Rectal smooth muscle tissue (tissue), 1 donor: Measurements from ENCODE around the gene TIPARP.
"Not testable (repeated sequence)": the region's sequence is repeated elsewhere in the genome, so short reads cannot be mapped to it uniquely, and the experiment has no call there.

Experiments
- H3K27ac ChIP-seq: one replicate; pipeline ENCODE4 v1.7.0; 2013; ENCODE audit warnings: low read depth, low read length, inconsistent platforms
- H3K27me3 ChIP-seq: one replicate; pipeline ENCODE4 v1.7.0; 2013; ENCODE audit warnings: low read length; ENCODE audit not compliant: control insufficient read depth, insufficient read depth
- H3K36me3 ChIP-seq: one replicate; pipeline ENCODE4 v1.7.0; 2013; ENCODE audit warnings: low read length; ENCODE audit not compliant: control insufficient read depth, insufficient read depth
- H3K4me1 ChIP-seq: one replicate; pipeline ENCODE4 v1.7.0; 2013; ENCODE audit warnings: low read length; ENCODE audit not compliant: control insufficient read depth, insufficient read depth
- H3K4me3 ChIP-seq: one replicate; pipeline ENCODE4 v1.7.0; 2013; ENCODE audit warnings: low read length
- H3K9ac ChIP-seq: one replicate; pipeline ENCODE4 v1.7.0; 2013; ENCODE audit warnings: low read length

Gene TIPARP

DNA sequence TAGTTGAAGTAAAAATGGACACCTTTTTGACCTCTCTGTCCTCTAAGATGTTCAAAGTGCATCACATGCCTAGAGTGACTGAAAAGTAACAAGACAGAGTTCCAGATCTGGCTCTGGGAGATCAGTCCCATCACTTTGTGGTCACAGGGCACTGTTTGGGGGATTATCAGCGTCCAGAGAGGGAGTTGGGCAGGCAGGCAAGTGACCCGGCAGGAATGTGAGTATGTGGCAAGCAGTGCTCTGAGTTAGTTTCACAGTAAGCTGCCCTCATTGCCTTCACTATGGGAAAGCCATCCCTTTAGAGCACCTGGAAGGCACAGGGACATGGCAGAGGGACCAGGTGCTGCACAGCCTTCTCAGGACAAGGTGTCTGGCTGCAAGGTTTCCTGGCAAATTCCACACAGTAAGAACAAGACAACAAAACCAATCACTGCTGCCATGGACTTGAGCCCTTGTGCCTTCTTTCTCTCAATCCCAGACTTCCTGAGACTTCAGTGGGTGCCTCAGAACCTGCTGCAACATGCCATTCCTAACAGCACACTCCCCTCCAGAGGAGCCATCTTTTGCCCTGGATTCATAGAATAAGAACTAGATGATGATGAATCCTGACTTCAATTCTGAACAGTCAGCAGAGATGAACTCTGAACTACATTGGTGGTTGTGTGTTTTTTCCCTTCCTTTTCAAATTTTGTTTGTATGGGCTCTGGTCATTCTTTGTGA, 55.2 kb downstream of the TIPARP start:
- no peaks in the 10 kb centered on the region for H3K27me3 ChIP-seq
- no peaks in the 10 kb centered on the region for H3K4me1 ChIP-seq
- H3K36me3 ChIP-seq: no peaks in the 10 kb centered on the region
- no peak overlapping the region for H3K27ac ChIP-seq
- no peak overlapping the region for H3K4me3 ChIP-seq
- H3K9ac ChIP-seq: no peak overlapping the region

DNA sequence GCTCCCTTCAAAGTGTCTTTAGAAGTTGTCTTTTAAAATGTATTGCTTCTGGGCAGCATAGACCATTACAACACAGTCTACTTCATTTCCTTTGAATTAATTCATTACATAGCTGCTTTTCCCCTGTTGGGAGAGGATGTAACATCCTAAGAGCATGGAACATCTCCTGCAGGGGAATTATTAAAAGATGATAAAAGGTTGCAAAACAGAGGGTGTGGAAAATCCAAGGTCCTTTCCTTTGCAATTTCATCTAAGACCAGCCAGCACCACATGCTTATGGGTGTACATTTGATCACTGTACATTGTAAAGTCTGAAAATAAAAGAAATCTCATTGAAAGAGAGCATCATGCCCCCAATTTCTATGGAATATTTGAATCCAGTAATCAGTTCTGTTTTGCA, 57.4 kb downstream of the TIPARP start:
- no peaks in the 10 kb centered on the region for H3K4me1 ChIP-seq
- H3K27me3 ChIP-seq: no peaks in the 10 kb centered on the region
- no peaks in the 10 kb centered on the region for H3K36me3 ChIP-seq
- no peak overlapping the region for H3K9ac ChIP-seq
- H3K4me3 ChIP-seq: no peak overlapping the region
- no peak overlapping the region for H3K27ac ChIP-seq

DNA sequence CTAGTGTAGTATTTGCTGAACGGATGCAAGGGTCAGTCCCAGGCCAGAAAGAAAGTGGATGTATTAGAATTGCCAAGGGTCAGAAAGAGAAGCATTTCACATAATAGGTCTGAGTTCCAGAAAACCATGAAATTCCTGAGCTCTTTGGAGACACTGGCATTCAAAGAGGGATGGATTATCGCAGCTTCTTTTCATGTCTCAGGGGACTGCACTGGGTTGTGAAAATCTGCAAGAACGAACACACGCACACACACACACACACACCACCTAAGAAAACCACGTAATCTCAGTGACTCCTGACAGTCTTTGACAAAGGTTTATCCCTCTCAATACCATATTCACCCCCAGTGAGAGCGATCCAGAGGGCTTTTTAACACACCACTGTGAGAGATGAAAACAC, 57.9 kb downstream of the TIPARP start:
- no peak overlapping the region for H3K9ac ChIP-seq
- no peak overlapping the region for H3K27ac ChIP-seq
- H3K36me3 ChIP-seq: no peaks in the 10 kb centered on the region
- no peak overlapping the region for H3K4me3 ChIP-seq
- no peaks in the 10 kb centered on the region for H3K27me3 ChIP-seq
- no peaks in the 10 kb centered on the region for H3K4me1 ChIP-seq

DNA sequence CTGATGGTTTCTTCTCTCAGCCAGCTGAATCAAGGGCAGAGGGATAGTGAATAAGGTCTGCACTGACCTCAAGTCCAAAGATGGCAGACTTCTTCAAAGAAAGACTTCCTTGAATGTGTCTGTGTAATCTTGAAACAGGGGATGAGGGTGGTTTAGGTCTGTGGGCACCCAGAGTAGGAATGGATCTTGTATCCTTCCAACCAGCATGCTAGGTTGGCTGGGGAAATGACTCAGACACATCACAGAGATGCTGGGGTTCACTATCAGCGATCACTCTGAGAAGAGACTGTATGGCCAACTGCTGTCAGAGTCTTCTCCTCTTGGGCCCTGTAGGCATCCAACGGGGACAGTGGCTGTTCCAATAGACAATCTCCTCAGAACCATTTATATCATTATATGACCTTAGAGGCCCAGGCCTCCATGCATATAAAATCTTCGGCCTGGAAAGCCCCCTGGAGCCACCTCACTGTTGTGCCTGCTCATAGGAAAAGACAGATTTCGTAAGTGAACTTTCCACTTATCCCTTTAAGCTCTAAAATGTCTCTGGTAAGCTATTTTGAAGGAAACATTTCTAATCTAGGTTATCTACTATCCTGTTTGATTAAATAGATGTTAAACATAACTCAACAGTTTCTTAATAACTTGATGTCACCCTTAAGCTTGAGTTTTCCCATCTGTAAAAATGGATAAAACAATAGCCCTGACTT, 58.5 kb downstream of the TIPARP start:
- Histone ChIP-seq H3K27me3 (no peaks in the 10 kb centered on the region), H3K4me3 (no peak overlapping the region), H3K27ac (no peak overlapping the region), H3K4me1 (no peaks in the 10 kb centered on the region), H3K36me3 (no peaks in the 10 kb centered on the region), H3K9ac (no peak overlapping the region)

DNA sequence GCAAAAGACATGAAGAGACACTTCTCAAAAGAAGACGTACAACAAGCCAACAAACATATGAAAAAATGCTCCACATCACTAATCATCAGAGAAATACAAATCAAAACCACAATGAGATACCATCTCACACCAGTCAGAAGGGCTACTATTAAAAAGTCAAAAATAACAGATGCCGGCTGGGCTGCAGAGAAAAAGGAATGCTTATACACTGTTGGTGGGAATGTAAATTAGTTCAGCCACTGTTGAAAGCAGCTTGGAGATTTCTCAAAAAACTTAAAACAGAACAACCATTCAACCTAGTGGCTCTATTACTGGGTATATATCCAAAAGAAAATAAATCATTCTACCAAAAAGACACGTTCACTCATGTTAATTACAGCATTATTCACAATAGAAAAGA, 60.3 kb downstream of the TIPARP start:
- not testable (repeated sequence) for H3K27ac ChIP-seq, H3K9ac ChIP-seq, H3K36me3 ChIP-seq, H3K27me3 ChIP-seq, H3K4me3 ChIP-seq, H3K4me1 ChIP-seq

DNA sequence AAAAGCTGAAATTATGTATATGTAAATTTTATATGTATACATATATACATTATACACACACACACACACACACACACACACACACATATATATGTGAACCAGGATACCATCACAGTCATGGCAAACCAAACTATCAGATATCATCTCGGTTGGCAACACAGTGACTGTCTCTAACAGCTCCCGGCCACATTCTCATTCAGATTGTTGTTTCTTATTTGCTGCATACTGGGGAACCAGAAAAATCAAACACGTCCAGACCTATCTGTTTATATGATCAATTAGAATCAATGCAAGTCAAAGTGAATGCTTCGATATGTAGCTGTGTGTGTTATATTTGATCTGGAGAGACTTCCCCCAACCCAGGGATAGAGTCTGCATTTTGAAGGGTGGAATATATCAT, 61.1 kb downstream of the TIPARP start:
- Histone ChIP-seq H3K27me3 (no peaks in the 10 kb centered on the region), H3K27ac (no peak overlapping the region), H3K36me3 (no peaks in the 10 kb centered on the region), H3K9ac (no peak overlapping the region), H3K4me3 (no peak overlapping the region), H3K4me1 (no peaks in the 10 kb centered on the region)

DNA sequence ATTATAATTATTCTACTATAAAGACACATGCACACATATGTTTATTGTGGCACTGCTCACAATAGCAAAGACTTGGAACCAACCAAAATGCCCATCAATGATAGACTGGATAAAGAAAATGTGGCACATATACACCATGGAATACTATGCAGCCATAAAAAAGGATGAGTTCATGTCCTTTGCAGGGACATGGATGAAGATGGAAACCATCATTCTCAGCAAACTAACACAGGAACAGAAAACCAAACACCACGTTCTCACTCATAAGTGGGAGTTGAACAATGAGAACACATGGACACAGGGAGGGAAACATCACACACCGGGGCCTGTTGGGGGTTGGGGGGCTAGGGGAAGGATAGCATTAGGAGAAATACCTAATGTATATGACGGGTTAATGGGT, 62.7 kb downstream of the TIPARP start:
- H3K9ac ChIP-seq, H3K27ac ChIP-seq: not testable (repeated sequence)

DNA sequence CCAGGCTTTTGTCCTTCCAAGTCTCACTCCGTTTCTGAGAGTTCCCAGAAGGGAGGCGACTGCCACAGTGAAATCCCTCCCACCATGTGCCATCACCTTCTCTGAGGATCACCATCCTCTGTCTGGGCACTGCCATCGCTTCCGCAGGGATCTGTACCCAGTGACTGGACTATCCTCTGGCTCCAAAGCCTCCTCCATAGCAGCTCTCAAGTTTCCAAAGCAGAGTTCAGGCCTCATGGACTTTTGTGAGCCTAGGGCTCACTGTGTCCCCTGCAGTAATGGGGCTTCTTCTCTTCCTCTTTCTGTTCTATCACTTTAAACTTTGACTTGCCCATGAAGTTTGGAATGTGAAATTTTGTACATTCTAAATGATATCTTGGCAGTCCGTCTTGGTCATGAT, 63.9 kb downstream of the TIPARP start:
- Histone ChIP-seq H3K4me1 (no peaks in the 10 kb centered on the region), H3K27ac (no peak overlapping the region), H3K36me3 (no peaks in the 10 kb centered on the region), H3K27me3 (no peaks in the 10 kb centered on the region), H3K4me3 (no peak overlapping the region), H3K9ac (no peak overlapping the region)

More for the DNA sequence above, 62.7 kb downstream of the TIPARP start:
- not testable (repeated sequence) for H3K4me3 ChIP-seq, H3K4me1 ChIP-seq, H3K27me3 ChIP-seq, H3K36me3 ChIP-seq

DNA sequence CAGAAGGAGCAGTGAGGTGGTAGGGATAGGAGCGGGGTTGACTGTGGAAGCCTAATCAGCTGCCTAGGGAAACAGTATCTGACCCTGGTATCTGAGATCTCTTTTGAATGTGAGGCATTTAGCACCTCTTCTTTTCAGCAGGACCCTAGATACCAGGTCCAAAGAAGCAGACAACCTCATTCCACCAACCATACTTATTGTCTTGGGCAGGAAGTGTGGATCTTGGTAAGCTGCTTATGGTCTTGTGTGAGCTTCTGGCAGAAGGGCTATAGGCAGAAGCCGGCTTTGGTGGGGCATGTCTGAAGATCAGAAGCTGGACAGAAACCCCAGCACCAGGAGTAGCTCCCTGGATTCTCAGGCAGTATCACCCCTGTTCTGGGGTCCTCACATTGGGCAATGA, 65.6 kb downstream of the TIPARP start:
- Histone ChIP-seq H3K27me3 (no peaks in the 10 kb centered on the region), H3K36me3 (no peaks in the 10 kb centered on the region), H3K27ac (no peak overlapping the region), H3K9ac (no peak overlapping the region), H3K4me1 (no peaks in the 10 kb centered on the region), H3K4me3 (no peak overlapping the region)

DNA sequence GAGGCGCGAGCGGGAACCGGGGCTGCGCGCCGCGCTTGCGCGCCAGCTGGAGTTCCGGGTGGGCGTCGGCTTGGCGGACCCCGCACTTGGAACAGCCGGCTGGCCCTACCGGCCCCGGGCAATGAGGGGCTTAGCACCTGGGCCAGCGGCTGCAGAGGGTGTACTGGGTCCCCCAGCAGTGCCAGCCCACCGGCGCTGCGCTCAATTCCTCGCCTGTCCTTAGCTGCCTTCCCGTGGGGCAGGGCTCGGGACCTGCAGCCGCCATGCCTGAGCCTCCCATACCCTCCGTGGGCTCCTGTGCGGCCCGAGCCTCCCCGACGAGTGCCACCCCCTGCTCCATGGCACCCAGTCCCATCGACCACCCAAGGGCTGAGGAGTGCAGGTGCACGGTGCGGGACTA, 66.2 kb downstream of the TIPARP start:
- not testable (repeated sequence) for H3K36me3 ChIP-seq, H3K27ac ChIP-seq, H3K27me3 ChIP-seq, H3K4me3 ChIP-seq, H3K9ac ChIP-seq, H3K4me1 ChIP-seq

DNA sequence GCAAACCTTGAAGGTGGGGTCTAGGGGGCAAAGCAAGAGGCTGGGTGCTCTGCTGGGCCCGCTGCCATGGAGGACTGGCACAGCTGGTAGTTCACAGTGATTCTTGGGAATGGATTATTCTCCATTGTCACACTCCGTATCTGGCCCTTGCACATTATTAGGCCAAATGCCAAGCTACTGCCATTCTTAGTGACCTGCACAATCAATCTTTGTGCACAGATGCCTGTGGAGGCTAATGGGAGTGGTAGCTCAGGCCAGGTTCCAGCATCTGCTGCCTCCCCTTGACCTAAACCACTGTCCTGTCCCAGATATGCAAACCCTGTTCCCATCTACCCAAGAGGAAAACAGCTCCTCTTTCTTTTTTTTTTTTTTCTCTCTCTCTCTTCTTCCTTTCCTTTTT, 67.5 kb downstream of the TIPARP start:
- H3K27ac ChIP-seq: no peak overlapping the region
- no peak overlapping the region for H3K4me3 ChIP-seq
- no peaks in the 10 kb centered on the region for H3K27me3 ChIP-seq
- no peaks in the 10 kb centered on the region for H3K4me1 ChIP-seq
- H3K9ac ChIP-seq: no peak overlapping the region
- no peaks in the 10 kb centered on the region for H3K36me3 ChIP-seq

DNA sequence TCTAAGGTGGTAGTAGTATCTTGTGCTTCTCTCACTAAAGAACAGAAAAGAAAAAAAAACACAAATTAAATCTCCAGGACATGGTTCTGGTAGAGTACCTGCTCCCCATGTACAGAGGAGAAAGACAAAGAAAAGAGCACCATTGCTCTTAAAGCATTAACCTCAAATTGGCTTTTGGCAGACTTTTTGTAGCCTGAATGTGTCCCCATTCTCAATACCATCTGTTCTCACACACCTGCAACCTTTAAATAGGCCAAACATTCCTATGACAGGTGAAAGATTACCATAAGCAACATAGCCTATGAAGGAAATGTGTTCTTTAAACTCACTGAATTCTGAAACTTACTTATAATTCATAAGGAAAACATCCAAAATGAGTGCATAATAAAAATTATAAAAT, 68.0 kb downstream of the TIPARP start:
- Histone ChIP-seq H3K36me3 (no peaks in the 10 kb centered on the region), H3K4me1 (no peaks in the 10 kb centered on the region), H3K9ac (no peak overlapping the region), H3K27ac (no peak overlapping the region), H3K4me3 (no peak overlapping the region), H3K27me3 (no peaks in the 10 kb centered on the region)

DNA sequence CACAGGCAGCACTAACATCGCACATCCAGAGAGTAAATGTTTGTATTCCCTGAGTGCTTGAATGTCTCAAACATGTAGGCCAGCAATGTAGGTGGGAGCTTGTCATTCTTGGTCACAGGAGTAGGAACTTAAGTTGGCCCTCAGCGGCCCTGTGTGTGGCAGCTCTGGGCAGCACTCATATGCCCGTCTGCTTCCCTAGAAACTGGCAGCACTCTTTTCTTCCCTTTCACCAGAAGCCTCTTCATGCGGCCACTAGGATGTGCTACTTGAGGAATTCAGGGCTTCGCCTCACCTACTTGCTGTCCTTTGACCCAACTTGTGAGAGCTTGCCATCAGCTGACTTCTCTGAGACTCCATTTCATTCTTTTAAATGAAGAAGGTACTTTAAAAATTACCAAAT, 69.5 kb downstream of the TIPARP start:
- Histone ChIP-seq H3K4me3 (no peak overlapping the region), H3K9ac (no peak overlapping the region), H3K4me1 (no peaks in the 10 kb centered on the region), H3K27me3 (no peaks in the 10 kb centered on the region), H3K27ac (no peak overlapping the region), H3K36me3 (no peaks in the 10 kb centered on the region)
